ENCODE data around the gene TAF1D.

DNA sequence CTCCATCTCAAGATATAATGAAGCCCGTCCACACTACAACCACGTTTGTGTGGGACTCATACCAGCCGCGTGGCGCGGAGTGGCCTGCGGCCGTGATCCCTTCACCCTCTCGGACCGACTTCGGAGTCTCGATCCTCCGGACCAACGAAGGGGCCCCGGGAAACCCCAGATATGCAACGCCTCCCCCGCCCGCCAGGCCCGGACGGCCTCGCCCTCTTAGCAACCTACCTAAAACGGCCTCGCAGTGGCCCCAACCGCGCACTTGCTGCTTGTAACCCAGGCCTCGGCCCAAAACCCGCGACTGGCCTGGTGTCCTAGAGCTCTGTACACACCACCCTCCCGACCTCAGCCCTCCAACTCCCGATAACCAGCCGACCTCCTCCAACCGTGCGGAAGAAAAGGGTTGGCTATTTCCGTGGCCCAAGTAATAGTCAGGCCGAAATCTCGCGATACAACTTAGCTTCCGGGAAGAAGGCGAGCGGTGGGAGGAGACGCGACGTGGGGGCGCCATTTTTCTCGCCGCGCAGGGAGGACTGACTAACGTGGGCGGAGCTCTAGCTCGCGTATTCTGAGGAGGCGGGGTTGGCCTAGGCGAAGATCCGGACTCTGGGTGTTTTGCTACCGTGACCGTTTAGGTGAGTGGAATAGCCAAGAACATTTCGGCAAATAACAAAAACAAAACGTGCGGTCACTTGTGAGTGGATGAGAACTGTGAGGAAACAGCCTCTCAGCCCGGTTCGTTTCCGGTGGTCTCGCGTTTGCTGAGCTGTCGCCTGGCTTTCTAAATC lies at the start of gene TAF1D, which contains the start of gene C11orf54:
- TF ChIP-seq, protein P1, sequence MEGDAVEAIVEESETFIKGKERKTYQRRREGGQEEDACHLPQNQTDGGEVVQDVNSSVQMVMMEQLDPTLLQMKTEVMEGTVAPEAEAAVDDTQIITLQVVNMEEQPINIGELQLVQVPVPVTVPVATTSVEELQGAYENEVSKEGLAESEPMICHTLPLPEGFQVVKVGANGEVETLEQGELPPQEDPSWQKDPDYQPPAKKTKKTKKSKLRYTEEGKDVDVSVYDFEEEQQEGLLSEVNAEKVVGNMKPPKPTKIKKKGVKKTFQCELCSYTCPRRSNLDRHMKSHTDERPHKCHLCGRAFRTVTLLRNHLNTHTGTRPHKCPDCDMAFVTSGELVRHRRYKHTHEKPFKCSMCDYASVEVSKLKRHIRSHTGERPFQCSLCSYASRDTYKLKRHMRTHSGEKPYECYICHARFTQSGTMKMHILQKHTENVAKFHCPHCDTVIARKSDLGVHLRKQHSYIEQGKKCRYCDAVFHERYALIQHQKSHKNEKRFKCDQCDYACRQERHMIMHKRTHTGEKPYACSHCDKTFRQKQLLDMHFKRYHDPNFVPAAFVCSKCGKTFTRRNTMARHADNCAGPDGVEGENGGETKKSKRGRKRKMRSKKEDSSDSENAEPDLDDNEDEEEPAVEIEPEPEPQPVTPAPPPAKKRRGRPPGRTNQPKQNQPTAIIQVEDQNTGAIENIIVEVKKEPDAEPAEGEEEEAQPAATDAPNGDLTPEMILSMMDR (IDR thresholded peaks at IDR 0.05; ENCODE audit: insufficient read depth, low read length), result no peak
- TF ChIP-seq, protein P2, sequence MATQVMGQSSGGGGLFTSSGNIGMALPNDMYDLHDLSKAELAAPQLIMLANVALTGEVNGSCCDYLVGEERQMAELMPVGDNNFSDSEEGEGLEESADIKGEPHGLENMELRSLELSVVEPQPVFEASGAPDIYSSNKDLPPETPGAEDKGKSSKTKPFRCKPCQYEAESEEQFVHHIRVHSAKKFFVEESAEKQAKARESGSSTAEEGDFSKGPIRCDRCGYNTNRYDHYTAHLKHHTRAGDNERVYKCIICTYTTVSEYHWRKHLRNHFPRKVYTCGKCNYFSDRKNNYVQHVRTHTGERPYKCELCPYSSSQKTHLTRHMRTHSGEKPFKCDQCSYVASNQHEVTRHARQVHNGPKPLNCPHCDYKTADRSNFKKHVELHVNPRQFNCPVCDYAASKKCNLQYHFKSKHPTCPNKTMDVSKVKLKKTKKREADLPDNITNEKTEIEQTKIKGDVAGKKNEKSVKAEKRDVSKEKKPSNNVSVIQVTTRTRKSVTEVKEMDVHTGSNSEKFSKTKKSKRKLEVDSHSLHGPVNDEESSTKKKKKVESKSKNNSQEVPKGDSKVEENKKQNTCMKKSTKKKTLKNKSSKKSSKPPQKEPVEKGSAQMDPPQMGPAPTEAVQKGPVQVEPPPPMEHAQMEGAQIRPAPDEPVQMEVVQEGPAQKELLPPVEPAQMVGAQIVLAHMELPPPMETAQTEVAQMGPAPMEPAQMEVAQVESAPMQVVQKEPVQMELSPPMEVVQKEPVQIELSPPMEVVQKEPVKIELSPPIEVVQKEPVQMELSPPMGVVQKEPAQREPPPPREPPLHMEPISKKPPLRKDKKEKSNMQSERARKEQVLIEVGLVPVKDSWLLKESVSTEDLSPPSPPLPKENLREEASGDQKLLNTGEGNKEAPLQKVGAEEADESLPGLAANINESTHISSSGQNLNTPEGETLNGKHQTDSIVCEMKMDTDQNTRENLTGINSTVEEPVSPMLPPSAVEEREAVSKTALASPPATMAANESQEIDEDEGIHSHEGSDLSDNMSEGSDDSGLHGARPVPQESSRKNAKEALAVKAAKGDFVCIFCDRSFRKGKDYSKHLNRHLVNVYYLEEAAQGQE (IDR thresholded peaks at IDR 0.05; ENCODE audit: insufficient replicate concordance, low read depth), result peak; percentile 77
- TF ChIP-seq POLR2AphosphoS5 (IDR thresholded peaks at IDR 0.05; ENCODE audit: low read depth), result peak; percentile 97
